GM18858 (cell line): Measurements from ENCODE around the gene RNASE7.
"Not testable (repeated sequence)": the region's sequence is repeated elsewhere in the genome, so short reads cannot be mapped to it uniquely, and the experiment has no call there.

Source experiments
- ATAC-seq: cut with Tn5 transposase; IDR thresholded peaks from one replicate; pipeline ENCODE4 v1.9.1; 2021; ENCODE audit not compliant: unreplicated experiment

Gene RNASE7

GRCh38 chr14:21041676-21042433 is at the start of gene RNASE7:
TSS of gene RNASE7 (plus strand) at chr14:21042362. CDS start at chr14:21042993, 631 bp downstream.
- ATAC-seq: no peak

- no peak for ATAC-seq
These were observed 45.6 kb upstream of the RNASE7 start for GRCh38 chr14:20996521-20996920.

- ATAC-seq: no peak
These were observed 45.0 kb upstream of the RNASE7 start for GRCh38 chr14:20997115-20997514.

- ATAC-seq: no peak
These were observed 44.6 kb upstream of the RNASE7 start for GRCh38 chr14:20997564-20997963.

GRCh38 chr14:20998139-20998538 is 44.0 kb upstream of the RNASE7 start:
- ATAC-seq: no peak

- ATAC-seq: no peak
These were observed 43.3 kb upstream of the RNASE7 start, which contains the start of gene SLC39A2 for GRCh38 chr14:20998674-20999366. TSS of gene SLC39A2 (plus strand) at chr14:20999293. CDS start at chr14:20999447, 154 bp downstream.

- no peak for ATAC-seq
These were observed 42.6 kb upstream of the RNASE7 start for GRCh38 chr14:20999591-20999990.

GRCh38 chr14:21001218-21001617 is 40.9 kb upstream of the RNASE7 start:
- no peak for ATAC-seq

- ATAC-seq: no peak
These were observed 38.3 kb upstream of the RNASE7 start for GRCh38 chr14:21003788-21004346.

GRCh38 chr14:21009721-21010120 is 32.4 kb upstream of the RNASE7 start:
- ATAC-seq: not testable (repeated sequence)

- ATAC-seq: no peak
These were observed 31.0 kb upstream of the RNASE7 start for GRCh38 chr14:21011136-21011535.

- no peak for ATAC-seq
These were observed 27.4 kb upstream of the RNASE7 start for GRCh38 chr14:21014761-21015190.

GRCh38 chr14:21015312-21015711 is 26.9 kb upstream of the RNASE7 start:
- ATAC-seq: no peak

GRCh38 chr14:21016413-21017190 is 25.6 kb upstream of the RNASE7 start:
- ATAC-seq: no peak

GRCh38 chr14:21017528-21018245 is 24.5 kb upstream of the RNASE7 start:
- no peak for ATAC-seq

GRCh38 chr14:21018286-21018685 is 23.9 kb upstream of the RNASE7 start:
- no peak for ATAC-seq

- ATAC-seq: no peak
These were observed 23.4 kb upstream of the RNASE7 start for GRCh38 chr14:21018781-21019180.

GRCh38 chr14:21019366-21019765 is 22.8 kb upstream of the RNASE7 start:
- no peak for ATAC-seq

- ATAC-seq: no peak
These were observed 21.1 kb upstream of the RNASE7 start for GRCh38 chr14:21020977-21021545.

GRCh38 chr14:21022686-21023085 is 19.5 kb upstream of the RNASE7 start:
- no peak for ATAC-seq
